Hypothalamus (tissue), 51 donors: ENCODE data around the gene HMOX2.

ENCODE experiments used
- DNase-seq, 51 donors: peaks; one replicate each; lab custom pipeline; 2025; lab: John Stamatoyannopoulos, UW

Gene HMOX2

GRCh38 chr16:4550591-4550990 is 74.4 kb downstream of the HMOX2 start:
- no peak for DNase-seq

DNA sequence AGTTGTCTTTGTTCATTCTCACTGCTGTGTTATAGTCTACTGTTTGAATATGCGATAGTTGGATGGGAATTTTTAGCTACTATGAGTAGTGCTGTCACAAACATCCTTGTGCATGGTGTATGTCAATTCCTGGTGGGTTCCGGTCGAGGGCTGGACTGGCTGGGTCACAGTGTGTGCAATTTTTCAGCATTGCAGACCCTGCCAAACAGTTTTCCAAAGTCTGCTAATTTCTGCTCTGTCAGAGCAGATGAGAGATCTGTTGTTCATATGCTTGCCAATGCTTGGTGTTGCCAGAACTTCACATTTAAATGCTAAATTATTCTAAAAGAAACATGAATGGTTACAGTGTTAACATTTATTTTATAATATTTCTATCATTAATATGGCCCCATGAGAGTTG is 76.3 kb downstream of the HMOX2 start:
- DNase-seq, result no peak

DNA sequence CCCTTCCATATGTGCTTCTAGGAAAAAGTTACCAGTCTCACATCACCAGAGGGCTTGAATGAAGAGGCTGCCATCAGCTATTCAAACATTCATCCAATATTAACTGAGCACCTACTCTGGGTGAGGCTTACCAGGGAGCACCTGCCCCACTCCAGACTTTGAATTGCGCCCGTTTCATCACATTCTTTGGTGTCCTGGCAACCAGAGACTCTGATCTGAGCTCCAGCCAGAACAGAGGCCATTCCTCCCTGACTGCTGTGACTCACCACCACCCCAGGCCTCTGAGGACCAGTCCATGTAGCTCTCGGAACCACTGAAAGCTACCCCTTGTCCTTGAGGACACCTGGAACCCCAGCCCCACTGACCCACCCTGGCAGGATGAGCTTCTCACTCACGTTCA is 79.9 kb downstream of the HMOX2 start, which contains the start of gene C16orf96:
Gene C16orf96, plus strand, starts transcription at position 229 of the 400 bp plus-strand sequence. Its CDS starts 150 bp downstream, at position 379.
- DNase-seq, result no peak

- no peak for DNase-seq
Observed at GRCh38 chr16:4556580-4556979, 80.4 kb downstream of the HMOX2 start.

- no peak for DNase-seq
Observed at GRCh38 chr16:4557973-4558372, 81.8 kb downstream of the HMOX2 start.
